IPS-18a (cell line): ENCODE measurements around the gene MMP24OS.

Experiments used
- H3K27ac ChIP-seq: one replicate; pipeline ENCODE4 v1.5.1; 2013; ENCODE audit warnings: low read length
- H3K27me3 ChIP-seq: one replicate; pipeline ENCODE4 v1.6.1; 2013; ENCODE audit warnings: mild to moderate bottlenecking, low read length; ENCODE audit not compliant: control insufficient read depth, insufficient read depth
- H3K36me3 ChIP-seq: one replicate; pipeline ENCODE4 v1.6.1; 2013; ENCODE audit warnings: low read depth, low read length; ENCODE audit not compliant: control insufficient read depth
- H3K4me1 ChIP-seq: one replicate; pipeline ENCODE4 v1.6.1; 2013; ENCODE audit warnings: low read depth, low read length; ENCODE audit not compliant: control insufficient read depth
- H3K4me3 ChIP-seq: one replicate; pipeline ENCODE4 v1.5.1; 2013; ENCODE audit warnings: low read length
- H3K9ac ChIP-seq: one replicate; pipeline ENCODE4 v1.6.1; 2013; ENCODE audit warnings: mild to moderate bottlenecking, low read length, moderate library complexity
- H3K9me3 ChIP-seq: one replicate; pipeline ENCODE4 v1.6.1; 2013; ENCODE audit warnings: low read depth, low read length; ENCODE audit not compliant: control insufficient read depth

MMP24OS gene

DNA sequence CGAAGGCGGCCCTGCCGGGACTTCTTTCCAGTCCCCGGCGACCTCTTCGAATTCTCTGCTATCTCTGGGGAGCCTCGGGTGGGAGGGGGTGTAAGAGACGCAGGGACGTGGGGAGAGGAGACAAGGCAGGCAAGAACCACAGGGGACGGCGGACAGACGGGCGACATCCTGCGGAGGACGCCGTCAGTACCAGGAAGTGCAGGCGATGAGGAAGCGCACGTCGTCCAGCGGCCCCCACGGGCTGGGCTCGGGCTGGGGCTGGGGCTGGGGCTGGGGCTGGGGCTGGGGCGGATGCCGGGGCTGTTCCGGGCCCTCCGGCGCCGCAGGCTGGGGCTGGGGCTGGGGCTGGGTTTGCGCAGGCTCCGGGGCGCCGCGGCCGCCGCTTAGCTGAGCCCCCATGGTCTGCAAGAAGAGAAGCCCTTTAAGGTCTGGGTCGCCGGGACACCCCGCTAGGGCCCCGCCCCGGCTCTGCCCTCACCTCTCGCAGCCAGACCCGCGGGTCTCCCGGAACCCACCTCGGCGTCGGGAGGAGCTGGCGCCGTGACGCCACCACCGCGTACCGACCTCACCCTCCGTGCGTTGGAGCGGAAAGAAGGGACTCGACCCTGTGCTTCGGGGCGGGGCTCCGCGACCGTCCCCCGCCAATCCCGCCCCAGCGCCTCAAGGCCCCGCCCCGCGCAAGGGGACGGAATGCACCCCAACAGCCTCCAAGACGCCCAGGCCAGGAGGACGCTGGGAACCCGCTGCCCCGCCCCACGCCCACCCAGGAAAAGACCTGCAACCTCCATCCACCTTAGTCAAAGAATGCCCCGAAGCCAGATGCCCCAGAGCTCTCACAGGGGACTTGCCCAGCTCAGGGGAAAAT, at the start of gene MMP24OS:
Gene MMP24OS (minus strand): TSS at position 592 of the 865 bp plus-strand sequence. CDS start 193 bp downstream, at position 399.
- no peaks in the 10 kb centered on the region for H3K9me3 ChIP-seq
- no peaks in the 10 kb centered on the region for H3K4me1 ChIP-seq
- H3K4me3 ChIP-seq, result peak within 1 kb of the TSS; percentile 73
- peak within 1 kb of the TSS; percentile 38 for H3K27ac ChIP-seq
- peak within 1 kb of the TSS; percentile 62 for H3K9ac ChIP-seq
- H3K27me3 ChIP-seq, result no peaks in the 10 kb centered on the region
- H3K36me3 ChIP-seq, result peaks cover 31% of the 10 kb centered on the region

DNA sequence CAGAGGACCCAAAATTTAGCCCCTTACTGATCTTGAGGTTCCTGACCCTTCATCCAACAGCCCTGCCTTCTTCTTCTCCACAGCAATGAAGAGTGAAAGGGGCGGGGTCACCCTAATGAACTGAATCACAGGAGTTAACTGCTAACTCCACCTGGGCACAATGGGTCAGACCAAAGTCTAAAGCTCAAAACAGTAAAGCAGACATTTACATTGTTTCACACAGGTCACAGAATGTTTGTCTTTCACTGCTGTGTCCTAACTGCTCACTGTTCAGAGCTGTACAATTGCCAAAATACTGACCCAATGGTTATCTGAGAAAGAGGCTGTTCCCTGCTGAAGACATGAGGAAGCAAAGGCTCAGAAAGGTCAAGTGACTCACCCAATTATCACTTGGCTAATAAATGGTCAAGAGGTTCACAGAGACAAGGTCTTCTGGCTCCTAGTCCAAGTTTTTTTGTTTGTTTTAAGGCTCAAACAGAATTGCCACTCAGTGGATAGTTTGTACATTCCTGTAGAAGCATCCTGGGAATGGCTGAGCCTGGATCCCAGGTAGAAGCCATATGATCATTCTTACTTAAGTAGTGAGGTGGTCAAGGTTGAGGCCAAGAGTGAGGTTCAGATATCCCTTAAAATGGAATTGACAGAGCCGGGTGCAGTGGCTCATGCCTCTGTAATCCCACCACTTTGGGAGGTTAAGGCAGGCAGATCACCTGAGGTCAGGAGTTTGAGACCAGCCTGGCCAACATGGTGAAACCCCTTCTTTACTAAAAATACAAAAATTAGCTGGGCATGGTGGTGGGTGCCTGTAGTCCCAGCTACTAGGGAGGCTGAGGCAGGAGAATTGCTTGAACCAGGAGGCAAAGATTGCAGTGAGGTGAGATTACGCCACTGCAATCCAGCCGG, 49.4 kb upstream of the MMP24OS start:
- Histone ChIP-seq H3K4me1 (no peaks in the 10 kb centered on the region), H3K27me3 (no peaks in the 10 kb centered on the region), H3K36me3 (no peaks in the 10 kb centered on the region), H3K4me3 (no peak overlapping the region), H3K9ac (no peak overlapping the region), H3K9me3 (no peaks in the 10 kb centered on the region), H3K27ac (no peak overlapping the region)

DNA sequence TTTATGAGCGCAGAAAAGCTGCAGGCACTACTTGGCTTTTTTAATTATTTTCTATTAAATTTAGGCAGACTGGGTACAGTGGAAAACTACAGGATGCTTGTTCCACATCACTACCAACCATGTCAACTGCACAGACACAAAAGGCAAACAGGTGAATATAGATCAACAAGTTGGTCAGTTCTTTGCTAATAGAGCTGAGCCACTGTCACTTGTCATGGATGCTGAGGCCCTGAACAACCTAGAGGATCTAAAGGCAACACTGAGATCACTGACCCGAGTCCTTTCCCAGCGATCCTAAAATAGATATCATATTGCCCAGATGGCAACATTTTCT, 48.8 kb upstream of the MMP24OS start:
- Histone ChIP-seq H3K27ac (no peak overlapping the region), H3K36me3 (no peaks in the 10 kb centered on the region), H3K4me1 (no peaks in the 10 kb centered on the region), H3K9me3 (no peaks in the 10 kb centered on the region), H3K9ac (no peak overlapping the region), H3K4me3 (no peak overlapping the region), H3K27me3 (no peaks in the 10 kb centered on the region)

- H3K27ac ChIP-seq, result no peak overlapping the region
- no peaks in the 10 kb centered on the region for H3K27me3 ChIP-seq
- H3K36me3 ChIP-seq, result no peaks in the 10 kb centered on the region
Measured at GRCh38 chr20:35326021-35326739, 48.3 kb upstream of the MMP24OS start.

GRCh38 chr20:35325401-35325800, 47.5 kb upstream of the MMP24OS start:
- H3K27me3 ChIP-seq, result no peaks in the 10 kb centered on the region
- no peaks in the 10 kb centered on the region for H3K36me3 ChIP-seq
- H3K4me3 ChIP-seq, result no peak overlapping the region
- H3K9ac ChIP-seq, result no peak overlapping the region
- no peak overlapping the region for H3K27ac ChIP-seq
- H3K9me3 ChIP-seq, result no peaks in the 10 kb centered on the region
- H3K4me1 ChIP-seq, result peaks cover 5% of the 10 kb centered on the region

More at GRCh38 chr20:35326021-35326739, 48.3 kb upstream of the MMP24OS start:
- H3K4me3 ChIP-seq, result no peak overlapping the region
- no peaks in the 10 kb centered on the region for H3K9me3 ChIP-seq
- no peak overlapping the region for H3K9ac ChIP-seq
- no peaks in the 10 kb centered on the region for H3K4me1 ChIP-seq

GRCh38 chr20:35320396-35321126, 42.6 kb upstream of the MMP24OS start:
- Histone ChIP-seq H3K4me1 (peaks cover 8% of the 10 kb centered on the region), H3K27ac (no peak overlapping the region), H3K36me3 (no peaks in the 10 kb centered on the region)

DNA sequence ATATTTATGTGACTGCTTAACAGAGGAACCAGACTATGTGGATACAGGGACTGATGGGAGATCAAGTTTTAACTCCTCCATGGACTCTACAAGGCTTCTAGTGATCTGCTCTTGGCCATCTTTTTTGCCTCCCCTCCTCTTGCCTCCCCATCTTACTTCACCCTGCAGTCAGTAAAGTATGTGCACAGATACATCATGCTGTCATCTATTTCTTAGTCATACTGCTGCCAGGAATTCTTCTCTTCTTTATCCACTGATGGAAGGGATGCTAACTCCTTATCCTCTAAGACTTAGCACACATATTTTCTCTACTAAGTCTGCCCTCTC, 41.9 kb upstream of the MMP24OS start:
- no peak overlapping the region for H3K4me3 ChIP-seq
- peaks cover 8% of the 10 kb centered on the region for H3K4me1 ChIP-seq
- H3K27ac ChIP-seq, result no peak overlapping the region
- H3K9me3 ChIP-seq, result no peaks in the 10 kb centered on the region
- H3K9ac ChIP-seq, result no peak overlapping the region
- H3K36me3 ChIP-seq, result no peaks in the 10 kb centered on the region
- no peaks in the 10 kb centered on the region for H3K27me3 ChIP-seq

More at GRCh38 chr20:35320396-35321126, 42.6 kb upstream of the MMP24OS start:
- H3K4me3 ChIP-seq, result no peak overlapping the region
- H3K27me3 ChIP-seq, result no peaks in the 10 kb centered on the region
- no peak overlapping the region for H3K9ac ChIP-seq
- no peaks in the 10 kb centered on the region for H3K9me3 ChIP-seq

GRCh38 chr20:35319192-35319870, 41.4 kb upstream of the MMP24OS start:
- Histone ChIP-seq H3K27ac (no peak overlapping the region), H3K9ac (no peak overlapping the region), H3K4me3 (no peak overlapping the region), H3K9me3 (no peaks in the 10 kb centered on the region), H3K4me1 (peaks cover 8% of the 10 kb centered on the region), H3K36me3 (no peaks in the 10 kb centered on the region), H3K27me3 (no peaks in the 10 kb centered on the region)

DNA sequence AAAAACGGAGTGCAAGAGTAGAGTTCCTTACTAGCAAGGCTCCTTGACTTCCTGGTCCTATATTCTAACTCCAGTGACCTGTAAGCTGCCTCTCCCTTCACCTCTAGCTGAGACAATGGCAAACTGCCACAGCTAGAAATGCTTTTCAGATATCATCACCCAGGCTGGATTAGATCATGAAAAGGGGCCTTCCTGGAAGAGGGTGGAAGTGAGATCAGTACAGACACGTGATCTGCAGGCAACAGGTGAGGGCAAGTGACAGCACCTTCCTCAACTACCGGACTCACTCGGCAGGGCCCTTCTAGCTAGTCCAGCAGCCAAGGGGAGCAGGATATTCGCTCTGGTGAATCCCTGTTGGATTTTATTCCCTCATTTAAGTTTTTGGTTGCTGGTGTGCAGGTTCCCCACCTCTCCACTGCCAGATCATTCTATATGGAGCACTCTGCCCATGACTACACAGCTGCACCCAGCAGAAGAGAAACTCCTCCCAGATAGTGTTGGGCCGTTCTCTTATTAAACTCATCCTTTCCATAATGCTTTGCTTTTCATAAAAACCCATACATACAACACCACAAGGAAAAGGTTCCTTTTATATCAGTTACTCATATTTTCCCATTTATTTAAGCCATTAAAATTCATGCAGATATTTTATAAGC, 40.7 kb upstream of the MMP24OS start:
- no peaks in the 10 kb centered on the region for H3K27me3 ChIP-seq
- no peak overlapping the region for H3K27ac ChIP-seq
- H3K9ac ChIP-seq, result no peak overlapping the region
- H3K9me3 ChIP-seq, result no peaks in the 10 kb centered on the region
- H3K4me1 ChIP-seq, result peaks cover 8% of the 10 kb centered on the region
- H3K36me3 ChIP-seq, result no peaks in the 10 kb centered on the region
- H3K4me3 ChIP-seq, result no peak overlapping the region

GRCh38 chr20:35317416-35318210, 39.7 kb upstream of the MMP24OS start:
- Histone ChIP-seq H3K36me3 (no peaks in the 10 kb centered on the region), H3K27ac (no peak overlapping the region), H3K4me3 (no peak overlapping the region), H3K9ac (no peak overlapping the region), H3K4me1 (peaks cover 9% of the 10 kb centered on the region), H3K9me3 (no peaks in the 10 kb centered on the region), H3K27me3 (no peaks in the 10 kb centered on the region)
